ENCODE data around the gene DUSP7.

DUSP7 gene

GRCh38 chr3:52006017-52006819 is 50.2 kb downstream of the DUSP7 start:
- DNase-seq (ENCODE audit: low read depth): no peak

- DNase-seq (ENCODE audit: low read depth): no peak
Measured at GRCh38 chr3:52005571-52005986, 50.8 kb downstream of the DUSP7 start.

GRCh38 chr3:52004906-52005395 is 51.4 kb downstream of the DUSP7 start:
- DNase-seq (ENCODE audit: low read depth): no peak

GRCh38 chr3:52004163-52004787 is 52.1 kb downstream of the DUSP7 start:
- DNase-seq (ENCODE audit: low read depth): no peak

- DNase-seq (ENCODE audit: low read depth): no peak
Measured at GRCh38 chr3:52002748-52003147, 53.6 kb downstream of the DUSP7 start.

GRCh38 chr3:52001443-52001974 is 54.9 kb downstream of the DUSP7 start:
- DNase-seq (ENCODE audit: low read depth): peak; percentile 82

- DNase-seq (ENCODE audit: low read depth): no peak
Measured at GRCh38 chr3:51999846-52000245, 56.5 kb downstream of the DUSP7 start.
